HG03565 (cell line): ENCODE data around the gene YLPM1.
A peak's percentile ranks its signal among the peaks of the same experiment; 100 is the strongest.
"Not testable (repeated sequence)": the region's sequence is repeated elsewhere in the genome, so short reads cannot be mapped to it uniquely, and the experiment has no call there.

Experiments
- ATAC-seq: cut with Tn5 transposase; IDR thresholded peaks from one replicate; pipeline ENCODE4 v1.9.1; 2021; ENCODE audit warnings: mild to moderate bottlenecking, moderate library complexity; ENCODE audit not compliant: unreplicated experiment

Gene YLPM1, protein sequence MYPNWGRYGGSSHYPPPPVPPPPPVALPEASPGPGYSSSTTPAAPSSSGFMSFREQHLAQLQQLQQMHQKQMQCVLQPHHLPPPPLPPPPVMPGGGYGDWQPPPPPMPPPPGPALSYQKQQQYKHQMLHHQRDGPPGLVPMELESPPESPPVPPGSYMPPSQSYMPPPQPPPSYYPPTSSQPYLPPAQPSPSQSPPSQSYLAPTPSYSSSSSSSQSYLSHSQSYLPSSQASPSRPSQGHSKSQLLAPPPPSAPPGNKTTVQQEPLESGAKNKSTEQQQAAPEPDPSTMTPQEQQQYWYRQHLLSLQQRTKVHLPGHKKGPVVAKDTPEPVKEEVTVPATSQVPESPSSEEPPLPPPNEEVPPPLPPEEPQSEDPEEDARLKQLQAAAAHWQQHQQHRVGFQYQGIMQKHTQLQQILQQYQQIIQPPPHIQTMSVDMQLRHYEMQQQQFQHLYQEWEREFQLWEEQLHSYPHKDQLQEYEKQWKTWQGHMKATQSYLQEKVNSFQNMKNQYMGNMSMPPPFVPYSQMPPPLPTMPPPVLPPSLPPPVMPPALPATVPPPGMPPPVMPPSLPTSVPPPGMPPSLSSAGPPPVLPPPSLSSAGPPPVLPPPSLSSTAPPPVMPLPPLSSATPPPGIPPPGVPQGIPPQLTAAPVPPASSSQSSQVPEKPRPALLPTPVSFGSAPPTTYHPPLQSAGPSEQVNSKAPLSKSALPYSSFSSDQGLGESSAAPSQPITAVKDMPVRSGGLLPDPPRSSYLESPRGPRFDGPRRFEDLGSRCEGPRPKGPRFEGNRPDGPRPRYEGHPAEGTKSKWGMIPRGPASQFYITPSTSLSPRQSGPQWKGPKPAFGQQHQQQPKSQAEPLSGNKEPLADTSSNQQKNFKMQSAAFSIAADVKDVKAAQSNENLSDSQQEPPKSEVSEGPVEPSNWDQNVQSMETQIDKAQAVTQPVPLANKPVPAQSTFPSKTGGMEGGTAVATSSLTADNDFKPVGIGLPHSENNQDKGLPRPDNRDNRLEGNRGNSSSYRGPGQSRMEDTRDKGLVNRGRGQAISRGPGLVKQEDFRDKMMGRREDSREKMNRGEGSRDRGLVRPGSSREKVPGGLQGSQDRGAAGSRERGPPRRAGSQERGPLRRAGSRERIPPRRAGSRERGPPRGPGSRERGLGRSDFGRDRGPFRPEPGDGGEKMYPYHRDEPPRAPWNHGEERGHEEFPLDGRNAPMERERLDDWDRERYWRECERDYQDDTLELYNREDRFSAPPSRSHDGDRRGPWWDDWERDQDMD (N-terminal part only)

DNA sequence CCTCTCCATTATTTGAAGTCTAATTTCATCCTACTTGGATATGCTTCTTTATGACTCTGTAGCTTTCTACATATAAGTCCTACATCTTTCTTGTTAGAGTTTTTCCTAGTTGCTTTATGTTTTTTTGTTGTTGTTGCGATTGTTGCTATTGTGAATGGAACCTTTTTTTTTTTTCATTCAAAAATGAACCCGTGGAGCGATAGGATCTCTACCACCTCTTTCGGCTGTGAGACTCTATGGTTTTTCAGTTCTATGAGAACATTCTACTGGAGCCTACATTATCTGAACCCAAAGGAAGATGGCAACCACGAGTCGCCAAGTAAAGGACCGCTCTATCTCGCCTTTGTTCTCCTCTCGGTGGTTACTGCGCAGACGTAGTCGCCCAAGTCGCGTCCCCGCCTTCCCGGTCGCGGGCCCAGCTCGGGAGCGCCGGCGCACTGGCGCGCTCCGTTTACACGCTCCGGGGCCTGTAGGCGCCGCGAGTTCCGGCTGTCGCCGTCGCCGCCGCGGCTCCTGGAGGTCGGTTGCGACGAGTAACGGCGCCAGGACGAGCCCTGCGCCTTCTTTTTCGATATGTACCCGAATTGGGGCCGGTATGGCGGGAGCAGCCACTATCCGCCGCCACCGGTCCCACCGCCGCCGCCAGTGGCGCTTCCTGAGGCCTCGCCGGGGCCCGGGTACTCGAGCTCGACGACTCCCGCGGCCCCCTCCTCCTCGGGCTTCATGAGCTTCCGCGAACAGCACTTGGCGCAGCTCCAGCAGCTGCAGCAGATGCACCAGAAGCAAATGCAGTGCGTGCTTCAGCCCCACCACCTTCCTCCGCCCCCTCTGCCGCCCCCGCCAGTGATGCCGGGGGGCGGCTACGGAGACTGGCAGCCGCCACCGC is at the start of gene YLPM1:
Gene YLPM1 (plus strand): TSS at position 400 of the 886 bp plus-strand sequence. CDS start 174 bp downstream, at position 574.
- peak; percentile 88 for ATAC-seq

DNA sequence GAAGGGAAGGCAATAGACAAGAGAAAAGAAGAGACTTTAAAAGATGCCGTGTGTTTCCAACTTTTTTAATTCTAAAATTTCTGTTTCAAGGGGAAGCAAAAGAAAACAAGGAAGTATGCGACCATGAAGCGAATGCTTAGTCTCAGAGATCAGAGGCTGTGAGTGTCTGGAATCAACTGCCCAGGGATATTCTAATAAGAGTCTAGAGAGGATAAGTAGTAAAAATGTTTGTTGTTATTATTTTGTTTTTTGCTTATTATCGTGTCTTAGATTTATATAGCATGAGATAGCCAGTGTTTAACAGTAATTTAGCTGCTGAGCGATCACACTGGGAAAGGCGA is 49.8 kb upstream of the YLPM1 start:
- no peak for ATAC-seq

DNA sequence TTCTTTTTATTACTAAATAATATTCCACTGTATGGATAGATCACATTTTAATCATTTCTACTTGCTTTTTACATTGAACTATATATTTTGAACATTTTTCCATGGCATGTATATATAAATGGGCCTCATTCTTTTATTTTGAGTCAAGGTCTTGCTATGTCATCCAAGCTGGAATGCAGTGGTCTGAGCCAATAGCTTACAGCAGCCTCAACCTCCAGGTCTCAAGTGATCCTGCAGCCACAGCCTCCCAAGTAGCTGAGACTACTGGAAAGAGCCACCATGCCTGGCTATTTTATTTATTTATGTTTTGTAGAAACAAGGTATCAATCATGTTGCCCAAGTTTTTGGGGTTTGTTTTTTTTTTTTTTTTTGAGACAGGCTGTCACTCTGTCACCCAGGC is 42.6 kb upstream of the YLPM1 start:
- no peak for ATAC-seq

DNA sequence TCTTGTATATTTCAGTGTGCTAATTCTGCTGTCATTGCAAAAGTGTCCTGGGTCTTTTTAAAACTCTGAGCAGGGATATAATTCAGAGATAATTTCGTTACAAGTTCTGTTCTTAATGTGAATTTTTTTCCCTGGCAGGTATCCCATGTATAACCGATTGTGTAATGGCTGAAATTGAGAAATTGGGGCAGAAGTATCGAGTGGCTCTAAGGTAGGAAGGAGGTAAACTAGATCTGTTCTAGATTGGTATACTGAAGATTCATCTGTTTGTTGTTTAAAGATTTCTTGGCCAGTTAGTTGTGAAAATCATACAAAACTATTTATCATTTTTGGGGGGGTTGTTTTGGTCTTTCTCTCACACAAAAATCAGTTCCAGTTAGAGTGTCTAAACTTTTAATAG is 40.0 kb upstream of the YLPM1 start:
- ATAC-seq = no peak

DNA sequence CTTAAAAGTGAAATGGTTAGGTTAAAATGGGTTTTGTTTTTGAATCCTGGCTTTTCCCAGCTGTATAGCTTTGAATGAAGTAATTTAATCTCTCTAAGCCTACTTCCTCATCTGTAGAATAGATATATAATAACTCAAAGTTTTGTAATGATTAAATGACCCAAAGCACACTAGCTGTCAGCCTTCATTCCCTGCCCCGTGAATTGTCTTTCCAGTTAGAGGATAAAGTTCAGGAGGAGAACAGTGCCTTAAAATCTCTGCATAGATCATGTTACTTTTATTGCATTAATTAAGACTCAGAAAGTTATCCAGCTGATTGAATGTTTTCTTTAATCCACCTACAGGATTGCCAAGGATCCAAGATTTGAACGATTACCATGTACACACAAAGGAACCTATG is 30.7 kb upstream of the YLPM1 start:
- no peak for ATAC-seq

DNA sequence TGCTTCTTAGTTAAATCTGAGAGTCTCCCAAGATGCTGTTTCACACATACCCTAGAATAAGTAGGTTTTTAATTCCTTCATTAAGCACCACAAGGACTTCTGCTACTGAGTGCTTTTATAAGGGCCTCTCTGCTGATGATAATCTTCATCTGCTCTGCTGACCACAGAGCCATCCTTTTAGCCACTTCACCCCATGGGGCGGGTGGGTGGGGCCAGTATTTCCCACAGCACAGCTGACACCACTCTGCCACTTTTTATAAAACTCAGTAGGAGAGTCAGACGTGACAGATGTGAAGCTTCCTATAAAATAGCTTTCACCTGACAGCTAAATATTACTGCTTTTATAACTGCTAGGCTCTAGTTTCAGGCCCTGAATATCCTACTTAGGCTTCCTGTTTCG is 29.9 kb upstream of the YLPM1 start:
- no peak for ATAC-seq

DNA sequence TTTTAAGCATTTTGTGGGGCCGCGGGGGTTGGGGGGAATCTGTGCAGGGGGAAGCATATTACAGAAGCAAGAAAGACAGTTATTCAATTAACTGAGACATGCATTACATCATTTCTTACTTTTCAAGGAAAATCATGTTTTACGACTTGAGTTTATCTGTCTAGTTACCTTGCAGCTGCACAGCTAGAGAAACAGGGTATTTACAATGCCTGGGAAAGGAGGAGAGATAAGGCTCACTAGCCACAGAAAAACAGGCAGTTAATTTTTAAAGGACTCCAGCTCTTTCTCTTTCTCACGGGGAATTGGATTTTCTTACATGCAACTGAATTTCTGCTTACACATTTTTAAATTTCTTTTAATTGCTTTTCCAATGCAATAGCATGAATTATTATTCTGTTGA is 28.0 kb upstream of the YLPM1 start:
- no peak for ATAC-seq

DNA sequence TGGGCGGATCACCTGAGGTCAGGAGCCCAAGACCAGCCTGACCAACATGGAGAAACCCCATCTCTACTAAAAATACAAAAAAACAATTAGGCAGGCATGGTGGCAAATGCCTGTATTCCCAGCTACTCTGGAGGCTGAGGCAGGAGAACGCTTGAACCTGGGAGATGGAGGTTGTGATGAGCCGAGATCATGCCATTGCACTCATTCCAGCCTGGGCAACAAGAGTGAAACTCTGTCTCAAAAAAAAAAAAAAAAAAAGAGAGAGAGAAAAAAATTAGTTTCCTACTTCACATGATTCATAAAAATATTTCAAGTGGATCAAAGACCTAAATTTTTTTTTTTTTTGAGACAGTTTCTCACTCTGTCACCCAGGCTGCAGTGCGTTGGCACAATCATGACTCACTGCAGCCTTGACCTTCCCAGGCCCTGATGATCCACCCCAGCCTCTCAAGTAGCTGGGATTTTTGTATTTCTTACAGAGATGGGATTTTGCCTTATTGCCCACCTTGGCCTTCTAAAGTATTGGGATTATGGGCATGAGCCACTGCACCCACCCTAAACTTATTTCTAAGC is 25.3 kb upstream of the YLPM1 start:
- ATAC-seq = no peak

DNA sequence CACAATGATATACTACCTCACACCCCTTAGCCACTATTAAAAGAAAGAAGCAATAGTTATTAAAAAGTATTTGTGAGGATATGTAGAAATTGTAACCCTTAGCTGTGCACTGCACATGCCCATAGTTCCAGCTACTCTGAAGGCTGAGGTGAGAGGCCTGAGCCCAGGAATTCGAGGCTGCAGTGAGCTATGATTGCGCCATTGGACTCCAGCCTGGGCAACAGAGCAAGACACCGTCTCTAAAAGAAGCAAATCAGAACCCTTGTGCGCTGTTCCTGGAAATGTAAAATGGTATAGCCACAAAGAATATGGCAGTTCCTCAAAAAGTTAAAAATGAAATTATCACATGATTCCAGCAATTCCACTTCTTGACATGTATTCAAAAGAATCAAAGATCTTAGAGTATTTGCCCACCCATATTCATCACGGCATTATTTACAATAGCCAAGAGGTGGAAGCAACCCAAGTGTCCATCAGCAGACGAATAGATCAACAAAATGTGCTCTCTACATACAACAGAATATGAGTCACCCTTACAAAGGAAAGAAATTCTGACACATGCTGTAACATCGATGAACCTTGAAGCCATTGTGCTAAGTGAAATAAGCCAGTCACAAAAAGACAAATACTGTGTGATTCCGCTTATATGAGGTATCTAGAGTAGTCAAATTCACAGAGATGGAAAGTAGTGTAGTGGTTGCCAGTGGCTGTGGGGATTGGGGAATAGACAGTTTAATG is 23.7 kb upstream of the YLPM1 start:
- no peak for ATAC-seq

DNA sequence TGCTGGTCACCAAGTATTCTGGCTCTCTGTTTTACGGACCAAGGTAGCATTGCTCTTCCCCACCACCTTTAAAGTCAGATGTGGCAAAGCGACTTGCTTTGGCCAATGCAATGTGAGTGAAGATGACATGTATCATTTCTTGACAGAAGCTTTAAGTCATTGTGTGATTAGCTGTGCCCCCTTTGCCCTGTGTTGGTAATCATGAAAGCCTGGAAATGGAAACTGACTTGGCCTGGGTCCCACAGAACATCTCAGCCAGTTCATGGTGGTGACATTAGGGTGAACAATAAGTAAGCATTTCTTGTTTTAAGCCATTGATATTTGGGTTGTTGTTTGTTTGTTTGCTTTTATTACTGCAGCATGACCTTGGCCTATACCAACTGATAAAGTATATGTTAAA is 15.9 kb upstream of the YLPM1 start:
- ATAC-seq = no peak

DNA sequence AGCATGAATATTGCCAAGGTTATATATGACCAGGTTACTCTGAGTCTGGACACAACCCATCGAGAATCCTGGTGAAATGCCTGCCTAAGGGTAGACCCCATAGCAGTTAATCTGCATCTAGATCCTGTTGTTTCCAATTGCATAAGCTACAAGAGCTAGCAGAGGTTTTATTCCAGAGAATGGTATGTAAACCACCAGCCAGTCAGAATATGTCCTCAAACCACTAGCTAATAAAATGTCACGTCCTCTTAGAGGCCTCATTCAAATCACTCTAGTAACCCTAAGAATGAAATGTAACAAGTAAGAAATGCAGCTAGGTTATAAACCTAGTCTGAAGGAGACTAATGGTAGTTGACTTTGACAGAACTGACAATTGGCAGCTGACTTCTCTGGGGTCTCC is 9.0 kb upstream of the YLPM1 start:
- ATAC-seq = no peak

DNA sequence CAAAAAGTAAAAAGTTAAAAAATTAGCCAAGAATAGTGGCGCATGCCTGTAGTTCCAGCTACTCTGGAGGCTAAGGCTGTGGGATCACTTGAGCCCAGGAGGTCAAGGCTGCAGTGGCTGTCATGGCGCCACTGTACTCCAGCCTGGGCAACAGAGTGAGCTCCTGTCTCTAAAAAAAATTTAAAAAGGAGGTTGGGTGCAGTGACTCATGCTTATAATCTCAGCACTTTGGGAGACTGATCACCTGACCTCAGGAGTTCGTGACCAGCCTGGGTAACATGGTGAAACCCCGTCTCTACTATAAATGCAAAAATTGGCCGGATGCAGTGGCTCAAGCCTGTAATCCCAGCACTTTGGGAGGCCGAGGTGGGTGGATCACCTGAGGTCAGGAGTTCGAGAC is 8.2 kb upstream of the YLPM1 start:
- ATAC-seq = no peak

DNA sequence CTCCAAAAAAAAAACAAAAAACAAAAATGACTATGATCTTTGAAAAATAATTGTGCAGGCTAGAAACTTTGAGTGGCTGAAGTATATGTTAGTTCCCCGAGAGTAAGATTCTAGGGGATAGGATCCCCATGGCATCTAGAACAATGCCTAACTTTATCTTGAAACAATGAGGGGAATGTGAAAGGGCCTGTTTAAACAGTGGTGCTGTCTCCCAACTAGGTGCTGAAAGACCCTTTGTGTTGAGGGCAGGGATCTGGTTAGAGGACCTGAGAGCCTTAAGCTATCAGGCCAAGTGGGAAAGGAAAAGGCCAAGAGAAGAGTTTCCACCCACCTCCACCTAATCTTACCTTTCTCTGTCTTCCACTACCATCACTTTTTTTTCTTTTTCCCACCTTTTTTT is 6.8 kb upstream of the YLPM1 start:
- ATAC-seq = no peak

DNA sequence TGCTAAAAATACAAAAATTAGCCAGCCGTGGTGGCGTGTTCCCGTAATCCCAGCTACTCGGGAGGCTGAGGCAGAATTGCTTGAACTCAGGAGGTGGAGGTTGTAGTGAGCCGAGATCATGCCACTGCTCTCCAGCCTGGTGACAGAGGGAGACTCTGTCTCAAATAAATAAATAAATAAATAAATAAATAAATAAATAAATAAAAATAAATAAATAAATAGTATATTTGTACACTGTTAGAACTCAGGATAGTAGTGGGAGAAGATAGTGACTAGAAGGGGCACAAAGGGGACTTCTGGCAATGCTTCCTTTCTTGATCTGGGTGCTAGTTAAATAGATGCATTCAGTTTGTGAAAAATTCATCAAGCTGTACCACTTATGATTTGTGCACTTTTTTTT is 4.6 kb upstream of the YLPM1 start:
- ATAC-seq = not testable (repeated sequence)

DNA sequence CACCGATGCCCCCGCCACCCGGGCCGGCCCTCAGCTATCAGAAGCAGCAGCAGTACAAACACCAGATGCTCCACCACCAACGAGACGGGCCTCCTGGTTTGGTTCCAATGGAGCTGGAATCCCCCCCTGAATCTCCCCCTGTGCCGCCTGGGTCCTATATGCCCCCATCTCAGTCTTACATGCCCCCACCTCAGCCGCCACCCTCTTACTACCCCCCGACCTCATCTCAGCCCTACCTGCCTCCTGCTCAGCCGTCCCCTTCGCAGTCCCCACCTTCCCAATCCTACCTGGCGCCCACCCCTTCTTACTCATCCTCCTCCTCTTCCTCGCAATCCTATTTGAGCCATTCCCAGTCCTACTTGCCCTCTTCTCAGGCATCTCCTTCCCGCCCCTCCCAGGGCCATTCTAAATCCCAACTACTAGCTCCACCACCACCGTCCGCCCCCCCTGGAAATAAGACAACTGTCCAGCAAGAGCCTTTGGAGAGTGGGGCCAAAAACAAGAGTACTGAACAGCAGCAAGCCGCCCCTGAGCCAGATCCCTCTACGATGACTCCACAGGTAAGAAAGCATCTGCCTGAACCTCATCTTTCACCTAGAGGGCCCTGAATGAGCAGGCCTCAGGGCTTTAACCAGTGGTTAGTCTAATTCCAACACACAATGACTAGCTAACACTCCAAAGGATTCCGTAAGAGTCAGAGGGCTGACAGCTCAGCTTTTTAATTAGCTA is 851 bp downstream of the YLPM1 start:
- no peak for ATAC-seq

DNA sequence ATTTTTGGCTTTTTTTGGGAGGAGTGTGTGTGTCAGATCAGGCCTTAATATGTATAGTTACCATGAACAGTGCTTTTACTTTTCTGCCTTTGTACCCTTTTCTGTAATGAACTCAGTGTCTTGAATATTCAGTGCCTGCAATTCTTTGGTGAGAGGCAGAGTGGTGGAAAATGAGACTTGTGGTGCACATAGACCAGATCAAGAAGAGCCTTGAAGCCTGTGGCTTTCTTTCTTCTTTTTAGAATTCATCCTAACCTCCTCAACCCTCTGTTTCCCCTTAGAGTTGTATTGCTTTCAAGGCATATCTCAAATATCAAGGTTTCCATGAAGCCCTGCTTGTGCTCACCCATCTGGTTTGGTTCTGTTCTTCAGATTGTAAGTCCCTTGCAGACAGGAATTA is 2.6 kb downstream of the YLPM1 start:
- no peak for ATAC-seq

DNA sequence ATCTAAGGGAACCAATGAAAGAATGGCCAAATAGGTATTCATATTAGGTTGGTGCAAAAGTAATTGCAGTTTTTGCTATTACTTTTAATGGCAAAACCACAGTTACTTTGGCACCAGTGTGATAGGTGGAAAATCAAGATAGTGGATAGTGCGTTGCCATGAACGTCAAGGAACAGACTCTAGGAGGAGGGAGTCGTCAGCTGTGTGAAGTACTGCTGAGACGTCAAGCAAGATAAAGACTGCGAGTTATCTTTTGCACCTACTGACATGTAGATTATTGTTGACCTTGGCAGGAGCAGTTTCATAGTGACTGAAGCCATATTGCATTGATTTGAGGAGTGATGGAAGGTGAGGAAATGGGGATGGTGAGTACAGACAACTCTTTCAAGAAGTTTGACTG is 8.3 kb downstream of the YLPM1 start:
- ATAC-seq = no peak

DNA sequence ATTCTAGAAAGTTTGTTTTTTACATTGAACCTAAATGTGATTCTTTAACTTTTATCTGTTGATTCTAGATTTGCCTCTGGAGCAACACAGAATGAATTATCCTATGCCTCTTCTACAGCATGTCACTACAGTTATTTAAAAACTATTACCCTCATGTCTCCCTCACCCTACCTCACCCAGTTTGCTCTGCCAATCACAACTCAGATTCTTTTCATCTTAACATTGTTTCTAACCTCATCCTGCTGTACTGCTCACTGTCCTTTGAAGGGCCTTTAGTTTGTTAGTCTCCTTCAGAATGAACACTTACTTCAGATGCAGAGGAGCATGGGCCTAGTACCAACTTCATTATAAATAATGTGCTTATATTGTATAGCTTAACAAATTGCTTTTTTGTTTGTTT is 21.5 kb downstream of the YLPM1 start:
- no peak for ATAC-seq
